T47D (cell line): Measurements from ENCODE around the gene SPEG.

Experiments
- DNase-seq, 2 experiments: peaks; one replicate each; pipeline versions ENCODE4 v3.0.0 to v3.0.0-alpha.2; 2011 to 2012; ENCODE audit warnings: low read depth in 1 of 2, low spot score in 1 of 2
- JUND ChIP-seq: IDR thresholded peaks from 2 replicates; pipeline ENCODE4 v1.6.1; 2012; ENCODE audit warnings: low read depth
- in situ Hi-C: cut with HindIII; loops from 2 replicates; pipeline ENCODE4 v1.10.0; 2016; ENCODE audit warnings: low sequenced_read_pairs, low pct_unique_long_range_greater_than_20kb

The SPEG gene

GRCh38 chr2:219445220-219445640 is 10.6 kb downstream of the SPEG start:
- in situ Hi-C loops = no loop called here
- no peak for TF ChIP-seq JUND
- no peak for DNase-seq

GRCh38 chr2:219446101-219446504 is 11.5 kb downstream of the SPEG start:
- in situ Hi-C loops = no loop called here
- no peak for DNase-seq
- TF ChIP-seq JUND = no peak

DNA sequence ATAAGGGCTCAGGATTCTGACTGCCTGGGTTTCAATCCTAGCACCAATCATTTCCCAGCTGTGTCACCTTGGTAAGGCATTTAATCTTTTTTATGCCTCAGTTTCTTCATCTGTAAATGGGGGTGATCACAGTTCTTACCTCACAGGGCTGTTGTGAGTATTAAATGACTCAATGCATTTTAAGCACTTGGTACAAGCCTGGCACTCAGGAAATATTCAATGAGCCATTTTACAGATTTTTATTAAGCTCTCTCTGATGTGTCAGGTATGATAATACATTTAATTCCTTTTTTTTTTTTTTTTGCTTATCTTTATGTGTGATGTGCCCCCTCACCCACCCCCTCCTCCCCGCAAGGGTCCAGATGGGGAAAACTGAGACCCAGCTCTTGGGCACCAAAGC is 12.0 kb downstream of the SPEG start:
- no peak for TF ChIP-seq JUND
- no peak for DNase-seq
- in situ Hi-C loops = no loop called here

- DNase-seq = no peak
- TF ChIP-seq JUND = no peak
These were observed 12.8 kb downstream of the SPEG start for GRCh38 chr2:219447242-219448098.

GRCh38 chr2:219448099-219448775 is 13.6 kb downstream of the SPEG start:
- in situ Hi-C loops = no loop called here
- no peak for DNase-seq
- TF ChIP-seq JUND = no peak

More at GRCh38 chr2:219447242-219448098, 12.8 kb downstream of the SPEG start:
- in situ Hi-C loops = no loop called here

- DNase-seq = no peak
- no peak for TF ChIP-seq JUND
- in situ Hi-C loops = no loop called here
These were observed 14.2 kb downstream of the SPEG start for GRCh38 chr2:219448776-219449341.

- TF ChIP-seq JUND = no peak
- in situ Hi-C loops = no loop called here
- no peak for DNase-seq
These were observed 15.0 kb downstream of the SPEG start for GRCh38 chr2:219449609-219450008.

GRCh38 chr2:219451661-219452360 is 17.2 kb downstream of the SPEG start:
- DNase-seq = no peak
- in situ Hi-C loops = no loop called here
- no peak for TF ChIP-seq JUND

GRCh38 chr2:219452361-219453317 is 18.0 kb downstream of the SPEG start:
- no peak for TF ChIP-seq JUND
- DNase-seq = no peak
- in situ Hi-C loops = no loop called here

GRCh38 chr2:219453671-219454590 is 19.3 kb downstream of the SPEG start:
- no peak for DNase-seq
- in situ Hi-C loops = no loop called here
- no peak for TF ChIP-seq JUND

DNA sequence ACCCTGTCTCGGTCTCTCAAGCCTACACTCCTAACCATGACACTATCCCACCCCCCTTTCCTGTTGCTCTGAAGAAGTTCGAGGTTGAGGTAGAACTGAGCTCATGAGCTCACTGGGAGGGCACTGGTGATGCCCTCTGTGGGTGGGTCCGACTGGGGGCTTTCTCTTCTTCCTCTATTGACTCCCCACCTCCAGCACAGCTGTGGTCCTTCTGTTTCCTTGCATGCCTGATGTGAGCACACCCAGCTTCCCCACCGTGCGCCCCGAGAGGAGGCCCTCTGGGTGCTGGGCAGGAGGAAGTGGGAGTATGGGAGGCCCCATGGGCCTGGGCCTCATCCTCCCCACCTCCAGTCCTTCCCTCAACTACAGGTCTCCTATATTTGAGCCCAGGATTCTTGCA is 20.9 kb downstream of the SPEG start:
- no peak for TF ChIP-seq JUND
- in situ Hi-C loops = no loop called here
- no peak for DNase-seq
